COLO668 (cell line): ENCODE data around the gene IQSEC1.

Experiments
- DNase-seq: peaks from one replicate; lab custom pipeline; 2025; ENCODE audit not compliant: unreplicated experiment; lab: John Stamatoyannopoulos, UW

Gene IQSEC1

GRCh38 chr3:13073326-13074005, at the start of gene IQSEC1:
Gene IQSEC1 (minus strand): TSS chr3:13073429. CDS start chr3:13073014, 415 bp downstream.
- peak; percentile 9 for DNase-seq

GRCh38 chr3:13122081-13123012, 49.1 kb upstream of the IQSEC1 start:
- DNase-seq = no peak

GRCh38 chr3:13121553-13122001, 48.3 kb upstream of the IQSEC1 start:
- DNase-seq = no peak

- DNase-seq = no peak
Measured at GRCh38 chr3:13120928-13121552, 47.8 kb upstream of the IQSEC1 start.

GRCh38 chr3:13120289-13120927, 47.2 kb upstream of the IQSEC1 start:
- no peak for DNase-seq

- DNase-seq = no peak
Measured at GRCh38 chr3:13119471-13120220, 46.4 kb upstream of the IQSEC1 start.

- no peak for DNase-seq
Measured at GRCh38 chr3:13116426-13116825, 43.2 kb upstream of the IQSEC1 start.

GRCh38 chr3:13115991-13116390, 42.8 kb upstream of the IQSEC1 start:
- DNase-seq = no peak

- no peak for DNase-seq
Measured at GRCh38 chr3:13115576-13115910, 42.3 kb upstream of the IQSEC1 start.

- no peak for DNase-seq
Measured at GRCh38 chr3:13114811-13115575, 41.8 kb upstream of the IQSEC1 start.

- DNase-seq = no peak
Measured at GRCh38 chr3:13113346-13114330, 40.4 kb upstream of the IQSEC1 start.

GRCh38 chr3:13112521-13113345, 39.5 kb upstream of the IQSEC1 start:
- no peak for DNase-seq

GRCh38 chr3:13111873-13112520, 38.8 kb upstream of the IQSEC1 start:
- peak; percentile 57 for DNase-seq

- DNase-seq = peak; percentile 14
Measured at GRCh38 chr3:13111173-13111872, 38.1 kb upstream of the IQSEC1 start.

- DNase-seq = peak; percentile 49
Measured at GRCh38 chr3:13110678-13111116, 37.5 kb upstream of the IQSEC1 start.

- no peak for DNase-seq
Measured at GRCh38 chr3:13109516-13109915, 36.3 kb upstream of the IQSEC1 start.

- no peak for DNase-seq
Measured at GRCh38 chr3:13108861-13109260, 35.6 kb upstream of the IQSEC1 start.
